Measurements from ENCODE around the gene C20orf141. TPM values are rescaled to one million over a fixed set of nuclear protein-coding genes. Genes with fewer than 3 reads are reported as not detected.
"Not testable (repeated sequence)": the region's sequence is repeated elsewhere in the genome, so short reads cannot be mapped to it uniquely, and the experiment has no call there.

C20orf141 gene
- total and polyA plus RNA-seq, 12 donors = not detected

- peaks cover 0 to 4% (median 0%) of the 10 kb centered on the region in 11 donors for H3K9me3 ChIP-seq
- DNase-seq = no peak
- H3K4me1 ChIP-seq = peaks cover 0 to 27% (median 6%) of the 10 kb centered on the region in 9 donors
- 8% methylated on average over 48 to 49 of the region's 49 CpGs for WGBS, 2 donors
- peak overlapping the region in 3 of 10 donors; percentile 5 to 22 (median 12) for H3K4me3 ChIP-seq
- TF ChIP-seq CTCF (IDR thresholded peaks at IDR 0.05) = no peak
- intact Hi-C loops (cut with DNase I) = no loop called here
- peak in 5 of 8 donors; percentile 30 to 65 (median 60) for ATAC-seq
- H3K27ac ChIP-seq = no peak overlapping the region
- no peaks in the 10 kb centered on the region for H3K36me3 ChIP-seq
- peaks cover 15 to 98% (median 94%) of the 10 kb centered on the region in 7 donors for H3K27me3 ChIP-seq
Observed at GRCh38 chr20:2804852-2805688, 9.7 kb upstream of the C20orf141 start.

GRCh38 chr20:2805689-2806350 lies 9.0 kb upstream of the C20orf141 start:
- intact Hi-C loops (cut with DNase I) = no loop called here
- TF ChIP-seq CTCF (IDR thresholded peaks at IDR 0.05) = no peak
- DNase-seq = no peak
- Histone ChIP-seq H3K9me3 (peaks cover 0 to 4% (median 0%) of the 10 kb centered on the region in 11 donors), H3K4me1 (peaks cover 0 to 20% (median 0%) of the 10 kb centered on the region in 9 donors), H3K4me3 (no peak overlapping the region), H3K27me3 (peaks cover 8 to 97% (median 87%) of the 10 kb centered on the region in 7 donors), H3K27ac (no peak overlapping the region), H3K36me3 (no peaks in the 10 kb centered on the region)
- 16 to 32% methylated on average over 22 of the region's 22 CpGs for WGBS, 2 donors
- ATAC-seq = peak in 1 of 8 donors; percentile 17

DNA sequence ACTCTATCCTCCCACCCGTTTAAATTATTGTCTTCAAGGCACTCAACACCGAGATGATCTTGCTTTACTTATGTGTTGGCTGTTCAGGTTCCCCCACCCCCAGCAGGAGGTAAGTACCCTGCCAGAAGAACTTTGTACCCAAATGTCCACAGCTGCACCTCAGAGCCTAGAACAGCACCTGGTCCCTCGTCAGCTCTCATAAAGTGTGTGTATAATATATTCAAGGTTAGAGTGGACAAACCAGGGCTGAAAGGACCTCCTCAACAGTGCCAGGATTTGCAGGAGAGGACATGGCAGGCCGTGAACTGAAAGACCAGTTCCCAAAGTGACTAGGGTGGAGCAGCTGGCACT lies 8.5 kb upstream of the C20orf141 start:
- H3K9me3 ChIP-seq = peaks cover 0 to 2% (median 0%) of the 10 kb centered on the region in 11 donors
- no peak for DNase-seq
- no peak for TF ChIP-seq CTCF (IDR thresholded peaks at IDR 0.05)
- intact Hi-C loops (cut with DNase I) = no loop called here
- H3K36me3 ChIP-seq = no peaks in the 10 kb centered on the region
- H3K27me3 ChIP-seq = peaks cover 8 to 97% (median 86%) of the 10 kb centered on the region in 7 donors
- H3K27ac ChIP-seq = no peak overlapping the region
- no peak overlapping the region for H3K4me3 ChIP-seq
- peaks cover 0 to 15% (median 0%) of the 10 kb centered on the region in 9 donors for H3K4me1 ChIP-seq
- 47 to 48% methylated on average over 4 of the region's 4 CpGs for WGBS, 2 donors
- ATAC-seq = no peak

- ATAC-seq (no peak), DNase-seq (no peak)
- Histone ChIP-seq H3K9me3 (peaks cover 0 to 7% (median 3%) of the 10 kb centered on the region in 11 donors), H3K4me3 (no peak overlapping the region), H3K4me1 (peaks cover 0 to 12% (median 0%) of the 10 kb centered on the region in 9 donors), H3K36me3 (no peaks in the 10 kb centered on the region), H3K27me3 (peaks cover 8 to 97% (median 86%) of the 10 kb centered on the region in 7 donors), H3K27ac (no peak overlapping the region)
- 66 to 76% methylated on average over 4 of the region's 4 CpGs for WGBS, 2 donors
- intact Hi-C loops (cut with DNase I) = no loop called here
- TF ChIP-seq CTCF (IDR thresholded peaks at IDR 0.05) = no peak
Observed at GRCh38 chr20:2807019-2807418, 7.8 kb upstream of the C20orf141 start.

DNA sequence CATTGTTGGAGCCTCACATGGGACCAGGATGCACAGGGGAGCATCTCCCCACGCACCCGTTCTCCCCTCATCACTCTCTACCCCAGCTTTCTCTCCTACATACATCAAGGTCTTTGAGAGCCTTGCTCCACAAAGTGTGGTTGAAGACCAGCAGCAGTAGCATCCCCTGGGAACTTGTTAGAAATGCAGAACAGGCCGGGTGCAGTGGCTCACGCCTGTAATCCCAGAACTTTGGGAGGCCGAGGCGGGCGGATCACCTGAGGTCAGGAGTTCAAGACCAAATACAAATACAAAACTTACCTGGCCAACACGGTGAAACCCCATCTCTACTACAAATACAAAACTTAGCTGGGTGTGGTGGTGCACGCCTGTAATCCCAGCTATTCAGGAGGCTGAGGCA lies 6.9 kb upstream of the C20orf141 start:
- H3K36me3 ChIP-seq; H3K27ac ChIP-seq; H3K4me3 ChIP-seq; DNase-seq; ATAC-seq; intact Hi-C loops (cut with DNase I): not testable (repeated sequence)
- Histone ChIP-seq H3K27me3 (peaks cover 8 to 96% (median 84%) of the 10 kb centered on the region in 7 donors), H3K4me1 (peaks cover 0 to 12% (median 0%) of the 10 kb centered on the region in 9 donors), H3K9me3 (peaks cover 0 to 16% (median 5%) of the 10 kb centered on the region in 11 donors)
- 71 to 73% methylated on average over 9 of the region's 9 CpGs for WGBS, 2 donors
